GM18873 (cell line): Measurements from ENCODE around the gene KPNA6.
"Not testable (repeated sequence)": the region's sequence is repeated elsewhere in the genome, so short reads cannot be mapped to it uniquely, and the experiment has no call there.

Experiments
- ATAC-seq: cut with Tn5 transposase; IDR thresholded peaks from one replicate; pipeline ENCODE4 v1.9.1; 2021; ENCODE audit warnings: mild to moderate bottlenecking, moderate library complexity, moderate number of reproducible peaks; ENCODE audit not compliant: unreplicated experiment, low FRiP score

Gene KPNA6

GRCh38 chr1:32107742-32108661 is at the start of gene KPNA6:
KPNA6 (plus strand) TSS chr1:32108056; CDS start chr1:32108131, 75 bp downstream.
- ATAC-seq: peak; percentile 44

DNA sequence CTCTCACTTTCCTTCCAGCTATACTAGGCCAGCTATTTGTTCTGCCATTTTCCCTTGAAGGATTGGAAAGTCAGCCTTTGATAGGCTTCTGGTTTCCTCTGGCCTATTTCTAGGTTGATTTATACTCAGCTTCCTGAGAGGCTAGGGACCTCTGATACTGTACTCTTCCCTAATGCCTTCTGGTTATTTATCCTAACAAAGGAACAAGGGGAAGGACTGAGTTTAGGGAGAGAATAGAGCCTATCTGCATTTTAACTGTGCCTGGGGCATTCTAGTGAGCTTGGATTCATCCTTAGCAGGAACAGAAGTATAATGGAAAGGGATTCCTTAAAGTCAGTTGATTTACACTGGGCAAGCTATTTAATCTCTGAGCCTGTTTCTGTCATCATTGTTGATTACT is 46.9 kb upstream of the KPNA6 start:
- no peak for ATAC-seq

DNA sequence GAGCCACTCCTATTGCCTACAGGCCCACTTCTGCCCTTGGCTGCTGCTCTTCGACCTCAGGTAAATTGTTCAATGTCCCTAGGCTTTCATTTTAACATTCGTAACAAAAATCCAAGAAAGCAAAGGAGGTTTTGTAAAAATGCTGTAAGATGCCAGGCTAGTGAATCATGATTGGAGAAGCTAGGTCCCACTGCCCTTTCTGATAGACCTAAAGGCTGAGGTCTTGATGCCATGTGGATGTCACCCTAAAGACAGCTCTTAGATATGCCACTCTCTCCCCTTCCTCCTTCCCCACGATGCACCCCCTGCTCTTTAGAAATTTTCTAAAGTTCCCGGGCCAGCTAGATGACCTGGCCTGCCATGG is 45.0 kb upstream of the KPNA6 start:
- ATAC-seq: no peak

- no peak for ATAC-seq
Observed at GRCh38 chr1:32063261-32063681, 44.6 kb upstream of the KPNA6 start.

DNA sequence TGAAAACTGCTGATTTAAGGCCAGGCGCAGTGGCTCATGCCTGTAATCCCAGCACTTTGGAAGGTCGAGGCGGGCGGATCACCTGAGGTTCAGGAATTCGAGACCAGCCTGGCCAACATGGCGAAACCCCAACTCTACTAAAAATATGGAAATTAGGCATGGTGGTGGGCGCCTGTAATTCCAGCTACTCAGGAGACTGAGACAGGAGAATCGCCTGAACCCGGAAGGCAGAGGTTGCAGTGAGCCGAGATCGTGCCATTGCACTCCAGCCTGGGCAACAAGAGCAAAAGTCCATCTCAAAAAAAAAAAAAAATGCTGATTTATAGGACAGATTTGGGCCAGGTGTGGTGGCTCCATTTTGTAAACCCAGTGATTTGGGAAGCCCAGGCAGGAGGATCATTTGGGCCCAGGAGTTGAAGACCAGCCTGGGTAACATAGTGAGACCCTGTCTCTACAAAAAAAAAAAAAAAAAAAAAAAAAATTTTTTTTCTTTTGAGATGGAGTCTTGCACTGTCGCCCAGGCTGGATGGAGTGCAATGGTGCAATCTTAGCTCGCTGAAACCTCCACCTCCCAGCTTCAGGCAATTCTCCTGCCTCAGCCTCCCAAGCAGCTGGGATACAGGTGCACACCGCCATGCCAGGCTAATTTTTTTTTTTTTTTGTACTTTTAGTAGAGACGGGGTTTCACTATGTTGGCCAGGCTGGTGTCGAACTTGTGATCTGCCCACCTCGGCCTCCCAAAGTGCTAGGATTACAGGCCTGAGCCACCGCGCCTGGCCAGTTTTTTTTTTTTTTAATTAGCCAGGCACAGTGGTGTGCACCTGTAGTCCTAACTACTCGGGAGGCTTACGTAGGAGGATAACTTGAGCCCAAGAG is 42.0 kb upstream of the KPNA6 start:
- not testable (repeated sequence) for ATAC-seq

GRCh38 chr1:32066489-32066873 is 41.4 kb upstream of the KPNA6 start:
- ATAC-seq: no peak

DNA sequence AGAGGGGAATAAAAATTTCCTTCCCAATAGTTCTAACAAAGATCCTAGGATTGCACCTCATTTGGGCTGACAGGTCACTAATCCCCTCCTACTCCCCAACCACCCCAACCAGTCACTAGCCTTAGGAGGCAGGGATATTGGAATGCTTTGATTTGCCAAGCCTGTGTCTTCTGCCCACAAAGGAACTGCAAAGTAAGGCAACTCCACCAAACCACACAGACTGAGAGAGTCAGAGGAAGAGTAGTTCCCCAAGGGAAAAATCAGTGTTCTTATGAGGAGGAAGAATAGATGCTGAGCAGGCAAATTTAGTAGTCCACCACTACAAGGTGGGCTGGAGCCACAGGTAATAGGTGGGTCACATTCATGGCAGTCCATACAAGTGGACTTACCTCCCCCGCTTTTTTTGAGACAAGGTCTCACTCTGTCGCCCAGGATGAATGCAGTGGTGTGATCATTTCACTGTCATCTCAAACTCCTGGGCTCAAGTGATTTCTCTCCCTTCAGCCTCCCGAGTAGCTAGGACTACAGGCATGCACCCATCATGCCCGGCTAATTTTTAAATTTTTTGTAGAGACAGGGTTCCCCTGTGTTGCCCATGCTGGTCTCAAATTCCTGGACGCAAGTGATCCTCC is 38.8 kb upstream of the KPNA6 start:
- ATAC-seq: no peak

GRCh38 chr1:32071758-32072621 is 35.9 kb upstream of the KPNA6 start:
- ATAC-seq: no peak

GRCh38 chr1:32072622-32073298 is 35.1 kb upstream of the KPNA6 start, which contains the start of gene TMEM39B:
TMEM39B (plus strand) TSS chr1:32072939; CDS start chr1:32073048, 109 bp downstream.
- peak; percentile 76 for ATAC-seq

DNA sequence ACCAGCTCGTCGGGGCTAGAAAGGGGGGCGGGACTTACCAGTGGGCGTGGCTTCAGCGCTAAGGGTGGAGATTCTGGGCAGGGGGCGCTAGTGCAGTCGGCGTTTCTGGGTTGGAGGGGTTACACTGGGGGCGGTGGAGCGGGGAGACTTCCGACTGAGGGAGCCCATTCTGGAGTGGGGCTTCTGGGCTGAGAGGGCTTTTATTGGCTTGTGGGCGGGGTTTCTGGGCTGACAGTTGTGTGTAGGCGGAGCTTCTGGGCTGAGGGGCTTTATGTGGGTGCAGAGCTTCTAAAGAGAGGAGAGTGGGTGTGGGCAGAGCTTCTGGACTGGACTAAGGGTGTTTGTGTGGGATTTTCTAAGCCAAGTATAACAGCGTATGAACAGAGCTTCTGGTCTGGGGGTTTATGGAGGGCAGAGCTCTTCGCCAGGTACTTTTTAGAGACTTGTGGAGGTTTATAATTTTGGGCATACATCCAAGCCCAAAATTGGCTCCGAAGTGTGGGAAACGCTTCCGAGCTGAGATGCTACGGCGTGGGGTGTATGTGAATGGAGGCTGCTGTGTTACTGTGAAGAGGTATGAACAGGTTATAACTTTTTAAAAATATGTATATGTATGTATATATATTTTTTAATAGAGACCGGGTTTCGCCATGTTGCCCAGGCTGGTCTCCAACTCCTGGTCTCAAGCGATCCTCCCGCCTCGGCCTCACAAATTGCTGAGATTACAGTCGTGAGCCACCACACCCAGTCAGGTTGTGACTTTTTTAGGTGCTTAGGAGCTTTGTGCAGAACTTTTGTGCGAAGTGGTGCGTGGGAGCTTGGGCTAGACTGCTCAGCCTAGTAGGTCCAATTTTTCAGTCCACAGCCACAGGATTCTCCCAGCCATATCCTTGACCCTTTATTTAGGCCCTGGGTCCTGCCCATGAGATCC is 34.3 kb upstream of the KPNA6 start:
- peak; percentile 10 for ATAC-seq

GRCh38 chr1:32074841-32075240 is 33.0 kb upstream of the KPNA6 start:
- ATAC-seq: no peak

- ATAC-seq: no peak
Observed at GRCh38 chr1:32077451-32077850, 30.4 kb upstream of the KPNA6 start.

GRCh38 chr1:32082022-32082421 is 25.8 kb upstream of the KPNA6 start:
- ATAC-seq: no peak

- ATAC-seq: not testable (repeated sequence)
Observed at GRCh38 chr1:32086381-32086780, 21.5 kb upstream of the KPNA6 start.

DNA sequence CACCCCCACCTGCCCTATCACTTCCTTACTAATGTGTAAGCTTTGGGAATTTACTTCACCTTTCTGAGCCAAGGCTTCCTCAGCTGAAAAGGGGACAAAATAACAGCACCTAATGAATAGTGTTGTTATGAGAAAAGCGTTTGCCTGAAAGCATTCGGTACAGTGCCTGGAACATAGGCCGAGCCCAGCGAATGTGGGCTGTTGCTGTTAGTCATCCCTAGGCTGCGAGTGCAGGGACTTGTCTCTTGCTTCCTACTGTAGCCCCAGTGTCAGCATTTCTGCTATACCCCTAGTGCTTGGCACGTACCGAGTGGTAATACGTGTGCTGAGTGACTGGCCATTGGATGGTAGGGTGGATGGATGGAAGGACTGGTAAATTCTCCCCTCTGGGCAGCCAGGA is 16.7 kb upstream of the KPNA6 start:
- ATAC-seq: no peak

GRCh38 chr1:32091591-32091990 is 16.3 kb upstream of the KPNA6 start:
- no peak for ATAC-seq

- ATAC-seq: no peak
Observed at GRCh38 chr1:32094746-32095521, 12.9 kb upstream of the KPNA6 start.
